ENCODE data around the gene PNKD. TPM values are rescaled to one million over a fixed set of nuclear protein-coding genes. Genes with fewer than 3 reads are reported as not detected.
"Not testable (repeated sequence)": the region's sequence is repeated elsewhere in the genome, so short reads cannot be mapped to it uniquely, and the experiment has no call there.

PNKD gene
- total RNA-seq, 1 experiment from 2014 or later: 40.2 TPM

DNA sequence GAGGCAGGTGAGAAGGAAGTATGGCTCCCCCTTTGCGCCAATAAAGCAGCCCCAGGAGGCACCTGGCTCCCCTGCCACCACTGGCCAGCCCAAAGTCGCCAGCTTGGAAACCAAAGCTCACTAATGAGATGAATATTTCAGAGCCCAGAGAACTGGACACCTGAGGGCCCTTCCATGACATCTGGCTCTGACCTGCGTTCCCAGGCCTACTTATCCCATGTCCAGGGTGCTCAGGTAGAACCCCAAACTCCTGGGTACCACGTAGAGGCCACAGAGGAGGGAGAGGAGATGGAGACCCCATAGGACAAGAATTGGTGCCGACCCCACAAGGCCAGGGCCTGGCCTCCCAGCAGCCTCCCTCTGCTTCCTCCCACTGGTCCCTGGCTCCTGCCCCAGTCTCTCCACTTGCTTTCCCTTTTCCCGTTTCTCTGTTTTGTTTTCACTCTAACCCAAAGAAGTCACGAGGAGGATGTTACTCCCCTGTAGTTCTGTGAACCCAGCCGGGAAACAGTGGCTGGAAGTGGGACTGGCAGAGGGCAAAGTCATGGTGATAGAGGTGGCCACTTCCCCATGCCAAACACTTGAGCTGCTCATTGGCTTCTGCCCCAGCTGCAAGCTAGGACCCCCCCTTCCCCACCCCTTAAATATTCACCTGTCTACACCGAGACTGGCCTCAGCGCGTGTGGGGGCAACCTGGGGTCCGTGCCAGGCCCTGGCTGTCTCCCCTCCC is 21.2 kb downstream of the PNKD start:
- DNase-seq (ENCODE audit: low spot score): no peak

DNA sequence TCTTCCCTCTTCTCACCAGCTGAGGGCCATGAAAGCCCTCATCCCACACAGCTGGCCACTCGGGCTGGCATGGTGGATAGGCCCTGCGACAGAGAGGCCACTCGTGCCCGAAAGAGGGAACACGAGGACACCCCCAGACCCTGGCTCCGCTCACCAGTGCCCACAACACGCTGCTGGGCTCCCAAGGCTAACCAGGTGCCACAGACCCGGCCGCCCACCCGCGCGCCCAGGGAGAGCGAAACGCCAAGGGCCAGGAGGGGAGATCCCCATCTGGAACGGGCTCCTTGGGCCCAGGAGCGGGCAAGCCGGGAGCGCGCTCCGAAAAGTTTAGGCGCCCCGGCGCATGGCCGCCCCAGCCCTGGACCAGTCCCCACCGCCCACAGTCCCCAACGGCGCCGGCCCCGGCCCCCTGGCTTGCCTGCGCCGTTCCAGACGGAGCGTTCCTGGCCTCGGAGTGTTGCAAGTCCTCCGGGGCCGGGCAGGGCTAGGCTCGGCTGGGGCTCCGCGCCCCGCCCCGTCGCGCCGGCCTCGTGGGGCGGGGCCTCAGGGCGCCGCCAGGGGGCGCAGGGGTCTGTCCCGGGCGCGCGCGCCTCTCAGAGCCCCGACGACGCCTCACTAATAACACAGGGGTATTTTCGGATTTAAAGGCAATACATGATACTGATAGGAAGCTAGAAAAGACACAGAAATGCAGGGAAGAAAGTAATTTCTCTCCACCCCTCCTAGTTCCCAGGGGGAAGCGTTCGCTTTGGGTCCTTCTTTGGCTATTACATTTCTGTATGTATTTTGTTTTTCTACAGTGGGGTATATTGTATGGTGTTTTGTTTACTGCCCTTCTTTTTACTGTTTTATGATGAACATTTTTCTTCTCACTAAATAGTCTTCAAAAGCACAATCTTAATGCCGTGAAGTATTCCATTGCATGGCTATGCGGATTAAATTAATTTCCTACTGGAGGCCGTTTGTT is 22.0 kb downstream of the PNKD start, which contains the start of gene TMBIM1:
TSS of gene TMBIM1 (minus strand) at position 456 of the 967 bp plus-strand sequence. CDS start 10,362 bp downstream, outside the sequence.
- peak; percentile 39 for DNase-seq (ENCODE audit: low spot score)

DNA sequence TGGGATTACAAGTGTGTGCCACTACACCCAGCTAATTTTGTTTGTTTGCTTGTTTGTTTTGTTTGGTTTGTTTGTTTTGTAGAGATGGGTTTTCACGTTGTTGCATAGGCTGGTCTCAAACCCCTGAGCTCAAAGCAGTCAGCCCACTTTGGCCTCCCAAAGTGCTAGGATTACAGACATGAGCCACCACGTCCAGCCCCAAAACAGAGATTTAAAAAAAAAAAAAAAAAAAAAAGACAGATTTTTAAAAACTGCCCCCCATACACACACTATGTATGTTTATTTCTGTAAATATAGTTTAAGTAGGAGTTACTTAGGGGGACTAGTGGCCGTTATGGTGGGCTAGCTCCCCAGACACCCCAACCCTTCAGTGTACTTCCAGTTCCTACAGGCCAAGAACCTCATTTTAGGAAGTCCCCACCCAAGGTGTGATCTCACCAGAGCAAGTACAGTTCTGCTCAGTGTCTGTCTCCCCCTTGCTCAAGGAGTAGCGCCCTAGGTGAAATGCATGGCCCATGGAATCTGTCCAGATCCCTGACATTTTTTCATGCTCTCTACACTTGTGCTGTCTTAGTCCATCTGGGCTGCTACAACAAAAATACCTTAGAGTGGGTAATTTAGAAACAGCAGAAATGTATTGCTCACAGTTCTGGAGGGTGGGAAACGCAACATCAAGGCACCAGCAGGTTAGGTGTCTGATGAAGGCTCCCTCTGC is 23.6 kb downstream of the PNKD start:
- DNase-seq (ENCODE audit: low spot score): no peak

DNA sequence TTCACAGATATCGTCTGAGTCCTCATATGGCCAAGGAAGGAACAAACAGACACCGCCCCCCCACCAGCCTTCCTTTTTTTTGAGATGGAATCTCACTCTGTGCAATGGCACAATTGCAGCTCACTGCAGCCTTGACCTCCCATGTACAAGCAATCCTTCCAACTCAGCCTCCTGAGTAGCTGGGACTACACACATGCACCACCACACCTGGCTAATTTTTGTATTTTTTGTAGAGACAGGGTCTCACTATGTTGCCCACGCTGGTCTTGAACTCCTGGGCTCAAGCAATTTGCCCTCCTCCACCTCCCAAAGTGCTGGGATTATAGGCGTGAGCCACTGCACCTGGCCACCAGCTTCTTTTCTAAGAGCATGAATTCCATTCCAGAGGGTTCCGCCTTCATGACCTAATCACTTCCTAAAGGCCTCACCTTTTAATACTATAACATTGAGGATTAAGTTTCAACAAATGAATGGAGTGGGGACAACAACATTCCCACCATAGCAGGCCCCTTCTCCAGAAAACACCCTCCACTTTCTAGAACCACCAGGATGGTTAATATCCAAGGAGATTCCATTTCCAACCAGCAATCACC is 24.2 kb downstream of the PNKD start:
- no peak for DNase-seq (ENCODE audit: low spot score)

DNA sequence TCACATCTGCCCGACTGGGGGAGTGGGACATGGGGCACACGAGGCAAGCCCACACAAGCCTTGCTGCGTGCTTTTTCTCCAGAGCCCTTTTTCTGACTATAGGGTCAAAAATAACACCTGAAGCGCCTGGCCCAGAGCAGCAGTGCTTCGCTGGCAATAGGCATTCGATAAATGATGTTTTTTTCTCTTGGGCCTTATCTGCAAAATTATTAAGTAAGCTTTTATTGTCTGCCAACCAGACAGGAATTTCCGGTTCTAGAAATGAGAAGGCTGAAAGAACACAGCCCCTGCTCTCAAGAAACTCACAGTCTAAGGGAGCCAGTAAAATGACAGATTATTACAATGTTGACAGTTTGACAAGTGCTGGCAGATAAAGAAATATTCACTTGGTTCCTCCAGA is 24.7 kb downstream of the PNKD start:
- no peak for DNase-seq (ENCODE audit: low spot score)

DNA sequence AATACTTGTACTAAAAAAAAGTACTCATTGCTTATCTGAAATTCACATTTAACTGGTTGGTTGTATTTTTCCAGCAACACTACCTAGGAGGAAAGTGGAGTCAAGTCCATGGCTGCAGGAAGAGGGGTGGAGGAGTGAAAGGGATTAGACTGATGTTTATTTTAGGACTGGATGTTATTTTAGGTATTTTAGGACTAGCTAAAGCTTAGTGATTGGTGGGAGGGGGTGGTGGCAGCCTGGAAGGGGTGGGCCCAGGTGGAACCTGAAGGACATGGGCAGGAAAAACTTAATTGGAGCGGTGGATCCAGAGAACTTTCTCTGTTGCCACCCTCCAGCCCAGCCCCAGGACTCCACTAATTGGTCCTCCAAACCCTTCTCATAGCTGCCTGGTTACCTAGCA is 25.9 kb downstream of the PNKD start:
- DNase-seq (ENCODE audit: low spot score): no peak

DNA sequence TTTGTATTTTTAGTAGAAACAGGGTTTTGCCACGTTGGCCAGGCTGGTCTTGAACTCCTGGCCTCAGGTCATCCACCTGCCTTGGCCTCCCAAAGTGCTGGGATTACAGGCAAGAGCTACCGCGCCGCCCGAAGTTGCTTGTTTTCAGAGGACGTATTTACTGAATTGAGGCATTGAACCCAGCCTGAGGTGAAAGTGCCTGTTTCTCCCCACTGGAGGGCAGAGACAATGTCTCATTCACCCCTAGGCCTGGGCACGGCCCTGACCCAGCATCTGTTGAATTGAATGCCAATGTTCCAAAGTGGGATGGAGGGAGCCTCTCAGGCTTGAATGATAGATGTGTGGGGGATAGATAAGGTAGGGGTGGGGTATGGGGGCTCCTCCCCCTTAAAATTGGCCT is 26.5 kb downstream of the PNKD start:
- DNase-seq (ENCODE audit: low spot score): no peak

DNA sequence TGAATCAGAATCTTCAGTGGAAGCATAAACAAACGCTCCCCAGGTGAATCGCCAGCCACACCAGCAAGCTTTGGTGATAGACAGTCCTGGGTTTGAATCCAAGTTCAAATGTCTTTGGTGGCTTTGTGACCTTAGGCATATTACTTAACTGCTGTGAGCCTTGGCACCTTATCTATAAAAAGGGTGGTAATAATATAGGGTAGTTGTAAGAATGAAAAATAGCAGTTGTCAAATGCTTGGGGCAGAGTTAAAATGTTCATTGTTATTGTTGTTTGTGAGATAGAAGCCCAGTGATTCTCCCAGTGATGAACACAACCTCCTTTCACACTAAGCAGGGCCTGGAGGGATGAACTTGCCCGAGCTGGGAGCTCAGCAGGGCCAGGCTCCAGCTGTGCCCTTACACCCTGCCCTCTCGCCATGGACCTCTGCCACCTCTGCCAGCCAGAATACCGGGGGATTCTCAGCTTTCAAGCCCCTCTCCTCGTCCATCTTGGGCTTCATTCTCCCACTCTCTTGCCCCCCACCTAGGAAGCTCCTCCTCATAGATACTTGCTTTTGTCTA is 28.1 kb downstream of the PNKD start:
- DNase-seq (ENCODE audit: low spot score): no peak

DNA sequence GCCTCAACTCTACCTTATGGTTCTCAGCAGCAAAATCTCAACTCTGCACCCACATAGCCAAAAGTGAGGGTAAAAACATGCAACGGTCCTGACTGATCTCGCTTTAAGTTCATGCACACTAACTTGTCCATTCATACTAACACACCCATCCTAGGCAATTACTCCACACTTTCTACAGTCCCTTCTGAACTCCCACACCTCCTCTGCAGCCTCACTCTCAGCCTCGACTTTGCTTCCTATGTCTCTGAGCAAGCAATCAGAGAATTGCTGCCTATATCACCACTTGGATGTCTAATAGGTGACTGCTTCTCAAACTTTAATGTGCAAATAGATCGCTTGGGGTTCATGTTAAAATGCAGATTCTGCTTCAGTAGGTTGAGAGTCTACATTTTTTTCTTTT is 29.8 kb downstream of the PNKD start:
- no peak for DNase-seq (ENCODE audit: low spot score)

DNA sequence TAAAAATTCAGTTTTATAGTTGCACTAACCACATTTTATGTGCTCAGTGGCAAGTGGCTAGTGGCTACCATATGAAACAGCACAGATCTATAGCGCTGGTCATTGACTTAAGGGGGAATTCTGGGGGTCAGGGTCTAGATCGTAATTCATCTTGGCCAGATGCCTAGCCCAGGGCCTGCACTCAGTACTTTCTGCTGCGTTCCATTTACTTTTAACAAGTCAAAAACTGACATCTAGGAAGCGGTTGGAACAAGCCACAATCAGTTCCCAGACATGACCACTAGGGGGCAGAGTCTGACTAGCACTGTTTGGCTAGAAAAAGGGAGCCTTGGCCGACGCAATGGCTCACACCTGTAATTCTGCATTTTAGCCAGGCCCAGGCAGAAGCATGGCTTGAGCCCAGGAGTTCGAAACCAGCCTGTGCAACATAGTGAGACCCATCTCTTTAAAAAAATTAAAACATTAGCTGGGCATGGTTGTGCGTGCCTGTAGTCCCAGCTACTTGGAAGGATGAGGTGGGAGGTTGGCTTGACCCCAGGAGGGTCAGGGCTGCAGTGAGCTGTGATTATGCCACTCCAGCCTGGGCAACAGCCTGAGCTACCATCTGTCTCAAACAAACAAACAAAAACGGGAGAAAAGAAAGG is 31.0 kb downstream of the PNKD start:
- DNase-seq (ENCODE audit: low spot score): peak; percentile 73

DNA sequence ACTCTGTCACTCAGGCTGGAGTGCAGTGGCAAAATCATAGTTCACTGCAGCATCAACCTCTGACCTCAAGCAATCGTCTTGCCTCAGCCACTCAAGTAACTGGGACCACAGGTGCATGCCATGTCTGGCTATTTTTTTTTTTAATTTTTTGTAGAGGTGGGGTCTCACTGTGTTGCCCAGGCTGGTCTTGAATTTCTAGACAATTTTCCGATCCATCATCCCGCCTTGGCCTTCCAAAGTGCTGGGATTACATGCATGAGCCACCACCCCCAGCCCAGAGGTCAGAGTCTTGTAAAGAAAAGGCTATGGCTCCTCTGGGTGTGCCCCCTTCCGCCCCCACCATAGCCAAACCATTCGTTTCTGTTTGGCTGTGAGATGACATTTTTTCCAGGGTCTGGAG is 35.1 kb downstream of the PNKD start:
- no peak for DNase-seq (ENCODE audit: low spot score)

DNA sequence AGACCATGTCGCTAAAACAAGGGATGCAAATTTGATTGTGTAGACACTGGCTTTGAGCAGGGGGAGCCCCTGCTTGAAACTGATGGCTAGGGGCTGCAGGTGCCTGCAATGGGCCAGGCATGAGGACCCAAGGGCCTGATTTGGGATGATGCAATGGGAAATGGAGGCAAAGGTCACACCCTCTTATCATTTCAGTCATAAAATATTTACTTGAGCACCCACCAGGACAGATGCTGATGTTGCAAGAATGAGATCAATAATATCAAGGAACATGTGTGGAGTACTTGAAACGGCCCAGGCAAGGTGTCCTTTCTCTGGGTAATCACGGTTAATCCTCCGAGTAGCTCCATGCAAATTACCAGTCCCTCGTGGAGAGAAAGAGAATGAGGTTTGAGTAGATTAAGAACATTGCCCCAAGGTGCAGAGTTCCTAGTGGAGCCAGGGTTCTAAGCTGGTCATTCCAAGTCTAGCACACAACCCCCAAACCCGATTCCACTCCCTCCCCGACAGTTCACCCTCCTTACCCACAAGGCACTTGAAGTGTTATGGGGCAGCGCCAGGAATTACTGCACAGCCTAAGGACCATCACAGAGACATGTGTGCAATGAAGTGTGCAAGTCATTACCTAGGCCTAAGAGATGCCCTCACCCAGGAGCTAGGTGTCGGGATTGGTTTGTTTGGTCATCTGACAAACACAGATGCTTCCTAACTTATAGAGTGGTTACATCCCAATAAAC is 36.0 kb downstream of the PNKD start:
- DNase-seq (ENCODE audit: low spot score): no peak

DNA sequence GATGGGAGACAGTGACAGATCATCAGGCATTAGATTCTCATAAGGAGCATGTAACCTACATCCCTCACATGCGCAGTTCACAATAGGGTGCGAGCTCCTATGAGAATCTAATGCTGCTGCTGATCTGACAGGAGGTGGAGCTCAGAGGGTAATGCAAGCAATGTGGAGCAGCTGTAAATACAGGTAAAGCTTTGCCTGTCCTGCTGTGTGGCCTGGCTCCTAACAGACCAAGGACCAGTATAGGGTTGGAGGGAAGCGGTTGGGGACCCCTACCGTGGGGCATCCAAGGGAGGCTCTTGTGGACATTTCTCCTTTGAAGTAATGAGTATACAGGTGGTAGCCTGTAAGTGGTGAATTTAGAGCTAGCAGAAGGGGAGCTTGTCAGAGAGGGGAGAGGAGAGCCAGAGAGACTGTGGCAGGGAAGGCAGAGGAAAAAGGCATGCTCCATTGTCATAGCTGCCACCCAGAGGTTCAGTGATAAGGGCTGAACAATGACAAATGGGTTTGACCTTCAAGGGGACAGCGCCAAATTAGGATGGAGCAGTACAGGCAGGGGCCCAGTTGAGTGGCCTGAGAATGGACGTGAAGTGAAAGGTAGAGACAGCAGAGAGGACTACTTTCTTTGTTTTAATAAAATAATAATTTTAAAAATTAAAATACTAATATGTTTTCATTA is 37.2 kb downstream of the PNKD start:
- DNase-seq (ENCODE audit: low spot score): no peak

DNA sequence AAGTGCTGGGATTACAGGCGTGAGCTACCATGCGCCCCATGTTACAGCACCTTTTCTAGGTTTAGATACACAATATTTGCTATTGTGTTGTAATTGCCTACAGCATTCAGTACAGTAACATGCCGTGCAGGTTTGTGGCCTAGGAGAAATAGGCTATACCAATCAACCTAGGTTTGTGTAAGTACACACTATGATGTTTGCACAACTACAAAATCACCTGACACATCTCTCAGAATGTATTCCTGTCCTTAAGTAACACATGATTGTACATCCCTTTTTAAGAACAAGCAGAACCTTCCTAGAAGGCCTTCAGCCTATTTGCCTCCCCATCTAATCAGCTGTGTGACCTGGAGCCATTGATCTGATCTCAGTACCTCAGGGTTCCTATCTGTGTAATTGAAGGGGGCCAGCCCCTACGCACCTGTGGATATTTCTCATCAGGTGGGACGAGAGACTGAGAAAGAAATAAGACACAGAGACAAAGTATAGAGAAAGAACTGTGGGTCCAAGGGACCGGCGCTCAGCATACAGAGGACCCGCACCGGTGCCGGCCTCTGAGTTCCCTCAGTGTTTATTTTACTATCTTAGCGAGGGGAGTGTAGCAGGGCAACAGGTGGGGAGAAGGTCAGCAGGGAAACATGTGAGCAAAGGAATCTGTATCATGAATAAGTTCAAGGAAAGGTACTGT is 40.7 kb downstream of the PNKD start:
- no peak for DNase-seq (ENCODE audit: low spot score)

DNA sequence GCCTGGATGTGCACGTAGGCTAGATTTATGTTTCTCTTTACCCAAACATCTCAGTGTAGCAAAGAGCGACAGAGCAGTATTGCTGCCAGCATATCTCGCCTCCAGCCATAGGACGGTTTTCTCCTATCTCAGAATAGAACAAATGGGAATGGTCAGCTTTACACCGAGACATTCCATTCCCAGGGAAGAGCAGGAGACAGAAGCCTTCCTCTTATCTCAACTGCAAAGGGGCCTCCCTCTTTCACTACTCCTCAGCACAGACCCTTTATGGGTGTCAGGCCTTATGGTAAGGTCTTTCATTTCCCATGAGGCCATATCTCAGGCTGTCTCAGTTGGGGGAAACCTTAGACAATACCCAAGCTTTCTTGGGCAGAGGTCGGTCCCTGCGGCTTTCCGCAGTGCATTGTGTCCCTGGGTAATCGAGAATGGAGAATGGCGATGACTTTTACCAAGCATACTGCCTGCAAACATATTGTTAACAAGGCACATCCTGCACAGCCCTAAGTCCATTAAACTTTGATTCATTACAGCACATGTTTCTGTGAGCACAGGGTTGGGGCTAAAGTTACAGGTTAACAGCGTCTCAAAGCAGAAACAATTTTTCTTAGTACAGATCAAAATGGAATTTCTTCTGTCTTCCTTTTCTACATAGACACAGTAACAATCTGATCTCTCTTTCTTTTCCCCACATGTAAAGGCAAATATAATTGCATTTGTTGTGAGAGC is 41.4 kb downstream of the PNKD start:
- DNase-seq (ENCODE audit: low spot score): not testable (repeated sequence)

DNA sequence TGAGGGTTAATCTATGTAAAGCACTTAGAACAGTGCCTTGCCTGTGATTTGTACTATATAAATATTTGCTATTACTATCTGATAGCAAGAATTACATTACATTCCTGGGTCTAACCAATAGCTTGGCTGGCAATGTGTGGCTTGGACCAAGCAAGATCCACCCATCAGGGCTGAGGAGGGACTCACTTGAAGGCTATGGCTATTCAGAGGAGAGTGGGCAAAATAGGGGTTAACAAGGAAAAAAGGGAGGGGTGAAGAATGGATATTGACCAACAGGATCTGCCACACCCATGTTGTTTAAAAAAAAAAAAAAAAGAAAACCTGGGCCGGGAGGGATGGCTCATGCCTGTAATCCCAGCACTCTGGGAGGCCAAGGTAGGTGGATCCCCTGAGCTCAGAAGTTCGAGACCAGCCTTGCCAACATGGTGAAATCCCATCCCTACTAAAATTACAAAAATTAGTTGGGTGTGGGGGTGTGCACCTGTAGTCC is 42.0 kb downstream of the PNKD start:
- no peak for DNase-seq (ENCODE audit: low spot score)

DNA sequence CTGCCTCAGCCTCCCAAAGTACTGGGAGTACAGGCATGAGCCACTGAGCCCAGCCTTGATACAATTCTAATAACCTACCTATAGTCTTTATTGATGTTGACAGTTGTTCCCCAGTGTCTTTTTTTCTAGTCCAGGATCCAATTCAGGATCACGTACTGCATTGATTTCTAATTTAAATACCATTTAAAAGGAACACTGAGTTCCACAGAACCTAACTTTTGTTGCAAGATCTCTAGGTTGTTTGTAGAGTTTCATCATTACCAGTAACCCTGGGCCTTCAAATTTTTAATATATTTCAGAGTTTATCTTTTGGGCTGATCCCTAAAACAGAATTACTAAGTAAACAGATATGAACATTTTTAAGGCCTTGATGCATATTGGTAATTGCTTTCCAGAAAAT is 43.0 kb downstream of the PNKD start:
- no peak for DNase-seq (ENCODE audit: low spot score)

DNA sequence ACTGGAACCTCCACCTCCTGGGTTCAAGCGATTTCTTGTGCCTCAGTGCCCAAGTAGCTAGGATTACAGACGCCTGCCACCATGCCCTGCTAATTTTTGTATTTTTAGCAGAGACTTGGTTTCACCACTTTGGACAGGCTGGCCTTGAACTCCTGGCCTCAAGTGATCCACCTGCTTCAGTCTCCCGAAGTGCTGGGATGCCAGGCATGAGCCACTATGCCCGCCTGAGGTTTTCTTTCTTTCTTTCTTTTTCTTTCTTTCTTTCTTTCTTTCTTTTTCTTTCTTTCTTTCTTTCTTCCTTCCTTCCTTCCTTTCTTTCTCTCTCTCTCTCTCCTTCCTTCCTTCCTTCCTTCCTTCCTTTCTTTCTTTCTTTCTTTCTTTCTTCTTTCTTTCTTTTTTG is 44.4 kb downstream of the PNKD start:
- DNase-seq (ENCODE audit: low spot score): not testable (repeated sequence)

Measured in H4 (cell line).